ENCODE data around the gene MT1X. TPM values are rescaled to one million over a fixed set of nuclear protein-coding genes. Genes with fewer than 3 reads are reported as not detected.
"Not testable (repeated sequence)": the region's sequence is repeated elsewhere in the genome, so short reads cannot be mapped to it uniquely, and the experiment has no call there.

MT1X gene
- total RNA-seq, 1 donor from 2014 or later = 19.6 TPM

DNA sequence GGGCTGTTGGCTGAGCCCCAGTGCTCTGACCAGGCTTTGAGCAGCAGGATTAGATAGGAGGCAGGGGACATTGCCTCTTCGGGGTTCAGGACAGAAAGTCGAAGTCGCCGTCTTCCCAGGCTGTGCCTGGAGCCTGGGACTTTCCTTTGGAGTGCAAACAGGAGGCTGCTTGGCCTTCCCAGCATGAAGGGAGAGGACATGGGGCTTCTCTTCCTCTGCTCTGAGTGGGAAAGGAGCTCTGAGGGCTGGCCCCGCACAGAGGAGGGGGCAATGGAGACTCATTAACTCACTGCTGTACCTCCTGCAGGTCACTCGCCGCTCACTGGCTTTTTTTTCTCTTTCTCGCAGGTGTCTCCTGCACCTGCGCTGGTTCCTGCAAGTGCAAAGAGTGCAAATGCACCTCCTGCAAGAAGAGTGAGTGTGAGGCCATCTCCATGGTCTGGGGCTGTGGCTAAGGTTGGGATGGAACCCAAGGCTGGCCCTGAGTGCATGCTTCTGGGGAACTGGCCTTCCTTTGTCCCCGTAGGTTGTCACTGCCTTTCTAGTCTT is 23.9 kb upstream of the MT1X start:
- H3K4me3 ChIP-seq (ENCODE audit: low read depth, low read length) = peak overlapping the region; percentile 63
- no peaks in the 10 kb centered on the region for H3K36me3 ChIP-seq (ENCODE audit: control insufficient read depth, insufficient read depth, low read length)
- TF ChIP-seq, protein P1, sequence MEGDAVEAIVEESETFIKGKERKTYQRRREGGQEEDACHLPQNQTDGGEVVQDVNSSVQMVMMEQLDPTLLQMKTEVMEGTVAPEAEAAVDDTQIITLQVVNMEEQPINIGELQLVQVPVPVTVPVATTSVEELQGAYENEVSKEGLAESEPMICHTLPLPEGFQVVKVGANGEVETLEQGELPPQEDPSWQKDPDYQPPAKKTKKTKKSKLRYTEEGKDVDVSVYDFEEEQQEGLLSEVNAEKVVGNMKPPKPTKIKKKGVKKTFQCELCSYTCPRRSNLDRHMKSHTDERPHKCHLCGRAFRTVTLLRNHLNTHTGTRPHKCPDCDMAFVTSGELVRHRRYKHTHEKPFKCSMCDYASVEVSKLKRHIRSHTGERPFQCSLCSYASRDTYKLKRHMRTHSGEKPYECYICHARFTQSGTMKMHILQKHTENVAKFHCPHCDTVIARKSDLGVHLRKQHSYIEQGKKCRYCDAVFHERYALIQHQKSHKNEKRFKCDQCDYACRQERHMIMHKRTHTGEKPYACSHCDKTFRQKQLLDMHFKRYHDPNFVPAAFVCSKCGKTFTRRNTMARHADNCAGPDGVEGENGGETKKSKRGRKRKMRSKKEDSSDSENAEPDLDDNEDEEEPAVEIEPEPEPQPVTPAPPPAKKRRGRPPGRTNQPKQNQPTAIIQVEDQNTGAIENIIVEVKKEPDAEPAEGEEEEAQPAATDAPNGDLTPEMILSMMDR (IDR thresholded peaks at IDR 0.05; ENCODE audit: insufficient read depth, low read length, poor library complexity, severe bottlenecking) = no peak
- no peak for DNase-seq (ENCODE audit: low read depth)
- H3K27me3 ChIP-seq (ENCODE audit: control insufficient read depth, insufficient read depth, low read length) = peaks cover 12% of the 10 kb centered on the region

DNA sequence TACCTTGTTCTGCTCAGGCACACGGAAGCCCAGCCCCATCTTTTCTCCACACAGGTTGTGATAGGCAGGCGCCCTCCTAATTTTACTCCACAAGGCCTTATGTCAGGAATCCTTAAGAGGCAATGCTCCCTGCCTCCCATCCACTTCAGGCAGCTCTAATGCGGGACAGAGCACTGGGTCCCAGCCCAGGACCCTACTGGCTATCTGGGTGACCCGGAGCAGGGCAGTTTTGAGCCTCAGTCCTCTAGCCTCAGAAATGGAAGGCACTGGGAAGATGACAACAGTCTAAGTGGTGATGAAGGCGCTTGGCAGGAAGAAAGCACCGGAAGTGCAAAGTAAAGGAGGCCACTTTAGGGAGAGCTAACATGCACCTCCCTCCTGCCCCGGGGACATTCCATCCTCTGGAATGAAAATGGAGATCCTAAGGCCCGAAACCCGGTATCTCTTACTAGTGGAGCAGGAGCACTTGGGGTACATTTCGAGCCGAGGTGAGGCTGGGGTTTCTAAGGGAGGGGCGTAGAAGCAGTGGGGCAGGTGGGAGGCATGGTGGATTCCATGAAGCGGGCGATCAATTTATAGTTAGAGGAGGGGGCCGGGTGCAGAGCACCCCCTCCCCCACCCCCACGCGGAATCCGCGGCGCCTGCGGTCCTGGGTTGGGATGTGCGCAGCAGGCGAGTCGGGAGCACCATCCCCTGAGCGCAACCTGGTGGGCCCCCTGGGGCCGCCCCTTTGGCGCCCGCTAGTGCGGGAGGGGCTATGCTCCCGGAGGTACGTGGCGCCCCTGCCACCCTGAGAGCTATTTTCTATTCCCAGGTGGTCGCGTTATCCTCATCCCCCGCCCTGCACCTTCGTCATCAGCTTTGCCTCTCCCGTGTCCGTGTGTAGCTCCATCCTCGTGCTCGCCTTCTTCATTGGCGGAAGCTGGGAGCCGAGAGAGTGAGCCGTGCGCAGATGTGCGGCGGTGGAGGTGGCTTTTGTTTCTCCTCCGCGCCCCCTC is 19.6 kb upstream of the MT1X start:
- peaks cover 28% of the 10 kb centered on the region for H3K27me3 ChIP-seq (ENCODE audit: control insufficient read depth, insufficient read depth, low read length)
- TF ChIP-seq, protein P1 (IDR thresholded peaks at IDR 0.05; ENCODE audit: insufficient read depth, low read length, poor library complexity, severe bottlenecking) = no peak
- H3K36me3 ChIP-seq (ENCODE audit: control insufficient read depth, insufficient read depth, low read length) = no peaks in the 10 kb centered on the region
- peak overlapping the region; percentile 22 for H3K4me3 ChIP-seq (ENCODE audit: low read depth, low read length)
- DNase-seq (ENCODE audit: low read depth) = no peak

DNA sequence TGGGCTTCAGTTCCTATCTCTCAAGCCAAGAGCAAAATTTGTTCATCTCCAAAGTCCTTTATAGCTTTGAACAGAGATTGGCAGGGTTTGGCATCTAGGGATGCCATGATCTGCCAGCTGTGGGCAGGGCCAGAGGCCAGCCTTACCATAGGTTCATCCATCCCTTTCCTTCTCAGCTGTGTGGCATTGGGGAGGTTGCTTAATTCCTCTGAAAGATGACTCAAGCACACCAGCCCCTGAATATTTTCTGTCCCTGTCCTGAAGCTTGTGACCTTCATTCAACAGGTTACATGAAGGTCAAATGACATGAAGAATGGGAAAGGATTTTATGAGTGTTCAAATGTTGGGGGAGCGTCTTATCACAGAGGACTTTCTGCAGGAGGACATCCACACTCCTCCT is 17.8 kb upstream of the MT1X start:
- no peak overlapping the region for H3K4me3 ChIP-seq (ENCODE audit: low read depth, low read length)
- TF ChIP-seq, protein P1 (IDR thresholded peaks at IDR 0.05; ENCODE audit: insufficient read depth, low read length, poor library complexity, severe bottlenecking) = no peak
- no peak for DNase-seq (ENCODE audit: low read depth)
- H3K27me3 ChIP-seq (ENCODE audit: control insufficient read depth, insufficient read depth, low read length) = peaks cover 46% of the 10 kb centered on the region
- H3K36me3 ChIP-seq (ENCODE audit: control insufficient read depth, insufficient read depth, low read length) = no peaks in the 10 kb centered on the region

DNA sequence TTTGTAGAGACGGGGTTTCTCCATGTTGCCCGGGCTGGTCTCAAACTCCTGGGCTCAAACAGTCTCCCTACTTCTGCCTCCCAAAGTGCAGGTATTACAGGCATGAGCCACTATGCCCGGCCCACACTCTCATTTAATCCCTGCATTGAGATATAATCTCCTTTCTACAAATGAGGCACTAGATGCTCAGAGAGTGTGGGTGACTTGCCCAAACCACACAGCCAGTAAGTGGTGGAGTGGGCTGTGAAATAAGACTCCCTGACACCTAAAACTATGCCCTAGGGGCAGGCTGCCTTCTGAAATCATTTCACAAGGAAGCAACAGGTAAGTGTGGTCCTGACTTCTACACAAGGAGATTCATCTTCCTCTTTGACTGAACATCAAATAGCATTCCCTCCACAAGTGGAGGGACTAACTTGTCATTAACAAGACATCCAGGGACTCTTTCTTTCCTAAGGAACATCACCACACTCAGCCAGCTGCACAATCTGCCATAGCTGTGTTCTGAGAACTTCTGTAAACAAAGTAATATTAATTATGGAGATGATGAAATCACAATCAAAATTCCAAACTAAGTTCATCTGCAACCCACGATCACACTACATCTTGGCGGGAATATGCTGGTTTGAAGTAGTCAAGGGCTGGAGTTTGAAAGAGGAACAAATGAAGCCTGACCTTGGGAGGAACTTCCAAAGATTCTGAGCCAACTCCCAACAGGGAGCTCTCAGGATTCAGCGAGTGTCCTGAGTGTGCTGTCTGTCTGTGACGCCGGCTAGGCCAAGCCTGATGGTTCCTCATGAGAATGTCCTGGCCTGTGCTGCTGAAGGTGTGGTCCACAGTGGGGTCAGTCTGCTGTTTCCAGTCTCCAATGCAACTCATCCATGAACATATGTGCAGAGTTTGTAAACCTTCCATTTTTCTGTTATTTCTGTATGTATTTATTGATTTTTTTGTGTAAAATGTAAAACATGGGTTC is 16.7 kb upstream of the MT1X start:
- not testable (repeated sequence) for H3K4me3 ChIP-seq (ENCODE audit: low read depth, low read length); H3K36me3 ChIP-seq (ENCODE audit: control insufficient read depth, insufficient read depth, low read length); DNase-seq (ENCODE audit: low read depth)
- H3K27me3 ChIP-seq (ENCODE audit: control insufficient read depth, insufficient read depth, low read length) = peaks cover 57% of the 10 kb centered on the region

DNA sequence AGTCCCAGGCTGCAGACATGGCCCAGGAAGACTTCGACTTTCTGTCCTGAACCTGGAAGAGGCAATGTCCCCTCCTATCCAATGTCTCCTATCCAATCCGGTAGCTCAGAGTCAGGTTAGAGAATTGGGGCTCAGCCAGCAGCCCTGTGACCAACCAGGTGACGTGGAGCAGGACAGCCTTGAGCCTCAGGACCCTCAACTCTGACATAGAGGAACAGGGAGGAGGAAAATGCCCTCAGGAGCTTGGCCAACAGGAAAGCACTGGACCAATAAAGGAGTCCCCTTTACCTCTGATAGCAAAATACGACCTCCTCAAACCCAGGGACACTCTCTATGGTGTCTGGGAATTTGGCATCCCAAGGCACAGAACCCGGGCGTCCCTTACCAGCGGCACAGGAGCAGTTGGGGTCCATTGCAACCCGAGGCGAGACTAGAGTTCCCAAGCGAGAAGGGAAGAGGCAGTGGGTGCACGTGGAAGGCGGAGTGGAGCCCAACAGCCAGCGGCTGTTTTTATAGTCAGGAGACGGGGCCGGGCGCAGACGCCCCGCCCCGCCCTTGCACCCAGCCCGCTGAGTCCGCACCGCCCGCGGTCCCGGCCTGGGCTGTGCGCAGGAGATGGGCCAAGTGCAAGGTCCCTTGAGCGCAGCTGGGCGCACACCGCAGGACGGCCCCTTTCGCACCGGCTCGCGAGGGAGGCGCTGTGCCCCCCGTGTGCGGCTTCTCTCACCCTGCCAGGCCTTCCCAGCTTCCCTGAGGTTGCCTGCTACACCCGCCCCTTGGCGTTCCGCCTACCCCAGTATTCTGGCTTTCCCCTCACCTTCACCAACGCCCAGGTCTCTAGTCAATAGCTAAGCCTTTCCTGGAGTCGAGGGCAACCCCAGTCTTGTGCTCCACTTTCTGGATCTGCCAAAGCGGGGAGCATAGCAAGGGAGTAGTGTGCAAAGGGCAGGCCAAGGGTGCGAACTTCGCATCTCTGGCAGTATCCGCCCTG is 14.4 kb upstream of the MT1X start, which contains the start of gene MT1G:
Gene MT1G, minus strand, starts transcription at position 485 of the 991 bp plus-strand sequence. Its CDS starts 72 bp downstream, at position 413.
- no peak within 1 kb of the TSS for H3K4me3 ChIP-seq (ENCODE audit: low read depth, low read length)
- peaks cover 52% of the 10 kb centered on the region for H3K27me3 ChIP-seq (ENCODE audit: control insufficient read depth, insufficient read depth, low read length)
- no peaks in the 10 kb centered on the region for H3K36me3 ChIP-seq (ENCODE audit: control insufficient read depth, insufficient read depth, low read length)
- TF ChIP-seq, protein P1 (IDR thresholded peaks at IDR 0.05; ENCODE audit: insufficient read depth, low read length, poor library complexity, severe bottlenecking) = no peak
- no peak for DNase-seq (ENCODE audit: low read depth)
